Left ventricle myocardium inferior (tissue), 1 donor: ENCODE results near the gene COL26A1. TPM values are rescaled to one million over a fixed set of nuclear protein-coding genes. Genes with fewer than 3 reads are reported as not detected.

Source experiments
- DNase-seq: peaks from one replicate; pipeline ENCODE4 v3.0.0-alpha.2; 2020
- H3K27ac ChIP-seq: fragments of 200-600 bp; replicated peaks from 2 replicates; pipeline ENCODE4 v1.8.0; 2021
- H3K27me3 ChIP-seq: fragments of 200-600 bp; 2 replicates; pipeline ENCODE4 v1.8.0; 2021; ENCODE audit warnings: low read depth
- H3K36me3 ChIP-seq: fragments of 200-600 bp; 2 replicates; pipeline ENCODE4 v1.8.0; 2021
- H3K4me1 ChIP-seq: fragments of 200-600 bp; 2 replicates; pipeline ENCODE4 v1.8.0; 2021
- H3K4me3 ChIP-seq: fragments of 200-600 bp; 2 replicates; pipeline ENCODE4 v1.8.0; 2021; ENCODE audit warnings: mild to moderate bottlenecking, moderate library complexity
- H3K9me3 ChIP-seq: fragments of 200-600 bp; replicated peaks from 2 replicates; pipeline ENCODE4 v1.8.0; 2021
- intact Hi-C: fragments of 100-400 bp; cut with micrococcal nuclease; formaldehyde crosslinking; loops from one replicate; pipeline ENCODE4 v1.11.0; 2022
- total RNA-seq: library from RNA; stranded (reverse); fragmentation: NEBNext Ultra II Directional; extraction: Animal tissue kit (Norgen Biotek cat#: 25700); gene quantifications from one replicate; pipeline ENCODE4 v1.2.1, GENCODE V29; 2021
- TF ChIP-seq, protein P1 (sequence below): fragments of 200-600 bp; IDR thresholded peaks from 2 replicates; pipeline ENCODE4 v1.8.0; 2021; ENCODE audit warnings: antibody characterized with exemption, mild to moderate bottlenecking, borderline replicate concordance
- donor health status: DM: no; HTN: yes; CAD: no; lungs with severe emphysema.

COL26A1 gene
- total RNA-seq, 1 donor from 2014 or later, result not detected

DNA sequence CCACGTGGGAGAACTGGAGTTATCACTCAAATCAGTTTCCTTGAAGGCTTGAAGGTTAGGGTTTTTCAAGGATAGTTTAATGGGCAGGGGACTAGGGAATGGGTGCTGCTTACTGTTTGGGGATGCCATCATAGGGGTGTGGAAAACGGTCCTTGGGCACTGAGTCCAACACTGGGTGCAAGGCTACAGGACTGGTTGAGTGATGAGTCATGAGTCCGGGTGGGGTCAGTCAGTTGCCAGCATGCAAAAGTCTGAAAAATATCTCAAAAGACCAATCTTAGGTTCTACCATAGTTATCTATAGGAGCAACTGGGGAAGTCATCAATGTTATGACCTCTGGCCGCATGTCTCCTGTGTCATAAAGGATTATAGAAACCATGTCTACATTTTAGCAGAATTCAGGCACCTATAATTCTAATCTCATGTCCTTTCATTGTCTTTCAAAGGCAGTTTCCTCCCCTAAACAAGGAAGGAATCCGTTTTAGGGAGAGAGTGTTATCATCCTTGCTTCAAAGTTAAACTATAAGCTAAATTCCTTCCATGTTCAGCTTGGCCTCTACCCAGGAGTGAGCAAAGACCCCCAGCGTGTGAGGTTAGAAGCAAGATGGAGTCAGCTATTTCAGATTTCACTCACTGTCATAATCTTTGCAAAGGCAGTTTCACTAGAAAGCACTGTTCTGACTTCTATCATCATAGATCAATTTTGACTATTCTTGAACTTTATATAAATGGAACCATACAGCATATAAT is 94.5 kb downstream of the COL26A1 start:
- intact Hi-C loops, result no loop called here
- Histone ChIP-seq H3K27me3 (peaks cover 6% of the 10 kb centered on the region), H3K4me3 (no peak overlapping the region), H3K27ac (no peak overlapping the region), H3K9me3 (no peaks in the 10 kb centered on the region), H3K36me3 (no peaks in the 10 kb centered on the region), H3K4me1 (no peaks in the 10 kb centered on the region)
- TF ChIP-seq, protein P1, sequence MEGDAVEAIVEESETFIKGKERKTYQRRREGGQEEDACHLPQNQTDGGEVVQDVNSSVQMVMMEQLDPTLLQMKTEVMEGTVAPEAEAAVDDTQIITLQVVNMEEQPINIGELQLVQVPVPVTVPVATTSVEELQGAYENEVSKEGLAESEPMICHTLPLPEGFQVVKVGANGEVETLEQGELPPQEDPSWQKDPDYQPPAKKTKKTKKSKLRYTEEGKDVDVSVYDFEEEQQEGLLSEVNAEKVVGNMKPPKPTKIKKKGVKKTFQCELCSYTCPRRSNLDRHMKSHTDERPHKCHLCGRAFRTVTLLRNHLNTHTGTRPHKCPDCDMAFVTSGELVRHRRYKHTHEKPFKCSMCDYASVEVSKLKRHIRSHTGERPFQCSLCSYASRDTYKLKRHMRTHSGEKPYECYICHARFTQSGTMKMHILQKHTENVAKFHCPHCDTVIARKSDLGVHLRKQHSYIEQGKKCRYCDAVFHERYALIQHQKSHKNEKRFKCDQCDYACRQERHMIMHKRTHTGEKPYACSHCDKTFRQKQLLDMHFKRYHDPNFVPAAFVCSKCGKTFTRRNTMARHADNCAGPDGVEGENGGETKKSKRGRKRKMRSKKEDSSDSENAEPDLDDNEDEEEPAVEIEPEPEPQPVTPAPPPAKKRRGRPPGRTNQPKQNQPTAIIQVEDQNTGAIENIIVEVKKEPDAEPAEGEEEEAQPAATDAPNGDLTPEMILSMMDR, result no peak
- DNase-seq, result no peak

DNA sequence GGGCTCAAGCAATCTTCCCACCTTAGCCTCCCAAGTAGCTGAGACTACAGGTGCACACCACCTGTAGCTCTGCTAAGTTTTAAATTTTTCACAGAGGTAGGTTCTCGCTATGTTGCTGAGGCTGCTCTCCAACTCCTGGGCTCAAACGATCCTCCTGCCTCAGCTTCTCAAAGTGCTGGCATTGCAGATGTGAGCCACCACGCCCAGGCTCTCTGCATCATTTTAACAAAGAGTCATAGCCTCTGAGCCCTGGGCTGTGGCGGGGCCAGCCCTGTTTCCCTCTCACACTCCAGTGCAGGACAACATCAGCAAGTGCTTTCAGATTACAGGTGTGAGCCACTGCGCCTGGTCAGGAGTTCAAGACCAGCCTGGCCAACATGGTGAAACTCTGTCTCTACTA is 102.5 kb downstream of the COL26A1 start:
- H3K4me1 ChIP-seq, result no peaks in the 10 kb centered on the region
- TF ChIP-seq, protein P1, result no peak

DNA sequence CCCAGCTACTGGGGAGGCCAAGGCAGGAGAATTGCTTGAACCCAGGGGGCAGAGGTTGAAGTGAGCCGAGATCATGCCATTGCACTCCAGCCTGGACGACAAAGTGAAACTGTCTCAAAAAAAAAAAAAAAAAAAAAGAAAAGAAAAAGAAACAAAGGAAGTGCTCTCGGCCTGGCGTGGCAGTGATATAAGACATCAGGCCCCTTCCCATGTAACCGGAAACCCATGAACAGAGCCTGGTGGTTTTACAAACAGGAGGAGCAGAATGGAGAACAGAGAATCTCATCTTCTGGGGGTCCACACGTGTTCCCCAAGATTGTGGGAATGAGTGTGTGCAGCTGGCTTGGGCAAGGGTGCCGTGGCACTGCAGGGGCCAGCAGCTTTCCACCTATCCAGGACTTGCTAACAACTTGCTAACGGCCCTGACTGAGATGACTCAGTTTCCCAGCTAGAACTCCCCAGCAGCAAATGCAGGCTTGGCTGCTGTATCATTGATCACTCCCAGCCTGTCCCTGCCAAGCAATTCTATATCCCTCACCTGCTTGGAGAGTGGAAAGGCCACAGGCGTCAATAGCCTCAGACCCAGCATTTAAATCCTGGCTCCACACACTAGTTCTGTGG is 103.0 kb downstream of the COL26A1 start:
- Histone ChIP-seq H3K4me1 (no peaks in the 10 kb centered on the region), H3K27ac (no peak overlapping the region), H3K9me3 (no peaks in the 10 kb centered on the region), H3K27me3 (peaks cover 34% of the 10 kb centered on the region), H3K4me3 (no peak overlapping the region), H3K36me3 (no peaks in the 10 kb centered on the region)
- intact Hi-C loops, result no loop called here
- no peak for DNase-seq
- TF ChIP-seq, protein P1, result no peak

More for the DNA sequence above, 102.5 kb downstream of the COL26A1 start:
- intact Hi-C loops, result no loop called here
- H3K9me3 ChIP-seq, result no peaks in the 10 kb centered on the region
- no peaks in the 10 kb centered on the region for H3K36me3 ChIP-seq
- DNase-seq, result no peak
- peaks cover 34% of the 10 kb centered on the region for H3K27me3 ChIP-seq
- no peak overlapping the region for H3K4me3 ChIP-seq
- H3K27ac ChIP-seq, result no peak overlapping the region

DNA sequence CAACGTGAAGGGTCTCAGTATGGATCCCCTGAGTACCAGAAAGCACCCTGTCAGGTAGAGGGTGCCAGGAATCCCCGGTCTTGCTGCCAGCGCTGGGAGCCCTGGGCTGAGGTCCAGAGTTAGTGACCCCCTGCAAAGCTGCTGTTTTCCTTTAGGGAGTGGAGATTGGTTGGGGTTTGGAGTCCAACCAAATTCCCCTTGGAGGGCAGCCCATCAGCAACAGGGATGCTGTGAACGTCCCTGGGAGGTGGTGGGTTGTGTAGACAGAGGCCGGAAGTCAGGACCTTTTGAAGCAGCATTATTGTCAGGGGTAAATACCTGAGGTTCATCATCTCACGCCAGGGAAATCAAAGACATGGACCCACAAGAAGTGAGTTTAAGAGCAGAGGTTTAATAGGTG is 104.2 kb downstream of the COL26A1 start:
- H3K27ac ChIP-seq, result no peak overlapping the region
- H3K9me3 ChIP-seq, result no peaks in the 10 kb centered on the region
- H3K4me3 ChIP-seq, result no peak overlapping the region
- DNase-seq, result no peak
- intact Hi-C loops, result no loop called here
- H3K4me1 ChIP-seq, result no peaks in the 10 kb centered on the region
- H3K27me3 ChIP-seq, result peaks cover 34% of the 10 kb centered on the region
- H3K36me3 ChIP-seq, result no peaks in the 10 kb centered on the region
- TF ChIP-seq, protein P1, result no peak

DNA sequence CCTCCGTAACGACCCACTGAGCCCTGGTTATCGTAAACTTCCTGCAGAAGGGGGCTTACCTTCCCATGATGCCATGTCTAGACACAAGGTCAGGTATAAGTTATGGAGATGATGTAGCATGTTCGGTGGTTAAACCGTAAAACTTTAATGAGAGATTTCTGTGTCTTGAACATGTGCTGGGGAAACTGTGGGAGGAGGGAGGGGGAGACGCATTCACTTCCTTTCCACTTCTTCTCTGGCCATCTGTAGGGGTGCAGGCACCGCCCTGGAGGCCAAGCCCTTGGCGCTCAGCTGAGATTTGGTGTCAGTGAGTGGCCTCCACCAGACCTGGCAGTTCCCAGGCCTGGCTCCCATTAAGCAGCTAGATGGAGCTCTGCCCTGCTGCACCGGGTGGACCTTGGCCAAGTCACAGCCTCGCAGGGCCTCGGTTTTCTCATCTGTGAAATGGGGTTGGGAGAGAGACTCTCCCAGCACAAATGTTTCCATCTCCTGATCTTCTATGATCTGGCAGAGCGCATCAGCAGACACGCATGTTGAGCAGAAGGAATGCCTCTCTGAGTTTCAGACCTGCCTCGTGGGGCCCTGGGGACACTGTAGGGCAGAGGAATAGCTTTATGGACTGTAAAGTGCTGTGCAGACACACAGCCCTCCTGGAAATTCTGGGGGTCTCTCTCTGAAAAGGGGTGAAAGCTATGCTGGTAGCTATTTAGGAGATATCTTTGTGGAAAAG is 106.0 kb downstream of the COL26A1 start:
- H3K27me3 ChIP-seq, result peaks cover 34% of the 10 kb centered on the region
- TF ChIP-seq, protein P1, result no peak
- H3K4me1 ChIP-seq, result no peaks in the 10 kb centered on the region
- no peak overlapping the region for H3K27ac ChIP-seq
- DNase-seq, result no peak
- no peak overlapping the region for H3K4me3 ChIP-seq
- no peaks in the 10 kb centered on the region for H3K9me3 ChIP-seq
- no peaks in the 10 kb centered on the region for H3K36me3 ChIP-seq
- intact Hi-C loops, result no loop called here
